HEK293 (cell line): ENCODE results near the gene MCRIP2.
A peak's percentile ranks its signal among the peaks of the same experiment; 100 is the strongest.

Experiments used
- GLI2 ChIP-seq: fragments of 450-650 bp; formaldehyde crosslinking; IDR thresholded peaks from 2 replicates; pipeline ENCODE4; 2017; ENCODE audit warnings: missing biosample characterization, missing genetic modification characterization, low read depth, borderline replicate concordance
- GLIS2 ChIP-seq: fragments of 450-650 bp; formaldehyde crosslinking; IDR thresholded peaks from 2 replicates; pipeline ENCODE4 v1.5.1; 2016; ENCODE audit warnings: missing biosample characterization, missing genetic modification characterization
- HOXA7 ChIP-seq: sonication (generic); formaldehyde crosslinking; IDR thresholded peaks from 2 replicates; pipeline ENCODE4 v1.8.1; 2022; ENCODE audit warnings: missing genetic modification reagents, borderline replicate concordance
- IKZF3 ChIP-seq: fragments of 450-650 bp; IDR thresholded peaks from 2 replicates; pipeline ENCODE4 v1.5.0; 2018; ENCODE audit warnings: missing biosample characterization, mild to moderate bottlenecking, missing genetic modification characterization, moderate library complexity
- KLF10 ChIP-seq: fragments of 450-650 bp; IDR thresholded peaks from 2 replicates; pipeline ENCODE4 v1.5.1; 2018; ENCODE audit warnings: missing biosample characterization, mild to moderate bottlenecking, missing genetic modification characterization
- KLF16 ChIP-seq: fragments of 450-650 bp; formaldehyde crosslinking; IDR thresholded peaks from 2 replicates; pipeline ENCODE4 v1.5.1; 2017; ENCODE audit warnings: missing biosample characterization, missing genetic modification characterization
- KLF8 ChIP-seq: fragments of 450-650 bp; formaldehyde crosslinking; IDR thresholded peaks from 2 replicates; pipeline ENCODE4 v1.5.1; 2016; ENCODE audit warnings: missing biosample characterization, missing genetic modification characterization
- OSR2 ChIP-seq: fragments of 450-650 bp; formaldehyde crosslinking; IDR thresholded peaks from 2 replicates; pipeline ENCODE4 v1.5.1; 2016; ENCODE audit warnings: missing biosample characterization, missing genetic modification characterization
- RBAK ChIP-seq: fragments of 450-650 bp; formaldehyde crosslinking; IDR thresholded peaks from 2 replicates; pipeline ENCODE4 v1.5.1; 2016; ENCODE audit warnings: missing biosample characterization, missing genetic modification characterization
- ZBTB20 ChIP-seq: fragments of 450-650 bp; formaldehyde crosslinking; IDR thresholded peaks from 2 replicates; pipeline ENCODE4 v1.5.1; 2016; ENCODE audit warnings: missing biosample characterization, missing genetic modification characterization
- ZNF10 ChIP-seq: fragments of 450-650 bp; formaldehyde crosslinking; IDR thresholded peaks from 2 replicates; pipeline ENCODE4 v1.5.1; 2017; ENCODE audit warnings: missing biosample characterization, missing genetic modification characterization
- ZNF112 ChIP-seq: fragments of 450-650 bp; formaldehyde crosslinking; IDR thresholded peaks from 2 replicates; pipeline ENCODE4 v1.5.0; 2017; ENCODE audit warnings: missing biosample characterization, missing genetic modification characterization
- ZNF155 ChIP-seq: fragments of 450-650 bp; formaldehyde crosslinking; IDR thresholded peaks from 2 replicates; pipeline ENCODE4 v1.5.1; 2016; ENCODE audit warnings: missing biosample characterization, missing genetic modification characterization
- ZNF24 ChIP-seq: fragments of 450-650 bp; formaldehyde crosslinking; IDR thresholded peaks from 2 replicates; pipeline ENCODE4 v1.5.1; 2016; ENCODE audit warnings: missing biosample characterization, missing genetic modification characterization
- ZNF274 ChIP-seq, 2 experiments: fragments of 200-500 bp in 1 of 2; fragments of 450-650 bp in 1 of 2; sonication (Bioruptor generic) in 1 of 2; formaldehyde crosslinking in 1 of 2; IDR thresholded peaks; 2 replicates each; pipeline versions ENCODE4 v1.5.1 to v1.6.1; 2014 to 2016; ENCODE audit warnings: borderline replicate concordance in 1 of 2, inconsistent platforms in 1 of 2, low read length in 1 of 2, missing biosample characterization in 1 of 2, missing genetic modification characterization in 1 of 2
- ZNF341 ChIP-seq: fragments of 450-650 bp; formaldehyde crosslinking; IDR thresholded peaks from 2 replicates; pipeline ENCODE4; 2016; ENCODE audit warnings: low read depth, missing biosample characterization, missing genetic modification characterization
- ZNF366 ChIP-seq: fragments of 450-650 bp; formaldehyde crosslinking; conservative IDR thresholded peaks from 2 replicates; pipeline ENCODE4 v1.5.1; 2016; ENCODE audit warnings: missing biosample characterization, missing genetic modification characterization
- ZNF548 ChIP-seq: fragments of 450-650 bp; formaldehyde crosslinking; IDR thresholded peaks from 2 replicates; pipeline ENCODE4 v1.5.1; 2016; ENCODE audit warnings: missing biosample characterization, missing genetic modification characterization
- ZNF560 ChIP-seq: fragments of 450-650 bp; formaldehyde crosslinking; IDR thresholded peaks from 2 replicates; pipeline ENCODE4 v1.5.1; 2017; ENCODE audit warnings: missing biosample characterization, missing genetic modification characterization, borderline replicate concordance
- ZNF747 ChIP-seq: fragments of 450-650 bp; formaldehyde crosslinking; IDR thresholded peaks from 2 replicates; pipeline ENCODE4 v1.5.1; 2016; ENCODE audit warnings: missing biosample characterization, missing genetic modification characterization
- ZNF776 ChIP-seq: fragments of 450-650 bp; formaldehyde crosslinking; IDR thresholded peaks from 2 replicates; pipeline ENCODE4 v1.5.0; 2017; ENCODE audit warnings: missing biosample characterization, missing genetic modification characterization, borderline replicate concordance
- ZNF777 ChIP-seq: fragments of 450-650 bp; formaldehyde crosslinking; IDR thresholded peaks from 2 replicates; pipeline ENCODE4 v1.5.1; 2017; ENCODE audit warnings: missing biosample characterization, missing genetic modification characterization, borderline replicate concordance
- ZNF830 ChIP-seq: fragments of 450-650 bp; IDR thresholded peaks from 2 replicates; pipeline ENCODE4 v1.5.0; 2018; ENCODE audit warnings: missing biosample characterization, missing genetic modification characterization, low read depth, mild to moderate bottlenecking, moderate library complexity
- ZNF843 ChIP-seq: fragments of 450-650 bp; formaldehyde crosslinking; IDR thresholded peaks from 2 replicates; pipeline ENCODE4 v1.5.1; 2016; ENCODE audit warnings: missing biosample characterization, missing genetic modification characterization
- TF ChIP-seq, protein P1 (sequence below): fragments of 450-650 bp; formaldehyde crosslinking; IDR thresholded peaks from 2 replicates; pipeline ENCODE4 v1.5.1; 2016; ENCODE audit warnings: missing biosample characterization, missing genetic modification characterization, borderline replicate concordance
- TF ChIP-seq, protein P2 (sequence below): fragments of 450-650 bp; formaldehyde crosslinking; IDR thresholded peaks from 2 replicates; pipeline ENCODE4 v1.5.1; 2017; ENCODE audit warnings: missing biosample characterization, missing genetic modification characterization
- TF ChIP-seq, protein P3 (sequence below): fragments of 450-650 bp; formaldehyde crosslinking; IDR thresholded peaks from 2 replicates; pipeline ENCODE4 v1.5.1; 2016; ENCODE audit warnings: missing biosample characterization, missing genetic modification characterization
- TF ChIP-seq, protein P4 (sequence below): fragments of 450-650 bp; formaldehyde crosslinking; IDR thresholded peaks from 2 replicates; pipeline ENCODE4 v1.5.1; 2016; ENCODE audit warnings: missing biosample characterization, missing genetic modification characterization
- TF ChIP-seq, protein P5 (sequence below): fragments of 450-650 bp; formaldehyde crosslinking; IDR thresholded peaks from 2 replicates; pipeline ENCODE4 v1.5.1; 2016; ENCODE audit warnings: missing biosample characterization, missing genetic modification characterization

MCRIP2 gene

DNA sequence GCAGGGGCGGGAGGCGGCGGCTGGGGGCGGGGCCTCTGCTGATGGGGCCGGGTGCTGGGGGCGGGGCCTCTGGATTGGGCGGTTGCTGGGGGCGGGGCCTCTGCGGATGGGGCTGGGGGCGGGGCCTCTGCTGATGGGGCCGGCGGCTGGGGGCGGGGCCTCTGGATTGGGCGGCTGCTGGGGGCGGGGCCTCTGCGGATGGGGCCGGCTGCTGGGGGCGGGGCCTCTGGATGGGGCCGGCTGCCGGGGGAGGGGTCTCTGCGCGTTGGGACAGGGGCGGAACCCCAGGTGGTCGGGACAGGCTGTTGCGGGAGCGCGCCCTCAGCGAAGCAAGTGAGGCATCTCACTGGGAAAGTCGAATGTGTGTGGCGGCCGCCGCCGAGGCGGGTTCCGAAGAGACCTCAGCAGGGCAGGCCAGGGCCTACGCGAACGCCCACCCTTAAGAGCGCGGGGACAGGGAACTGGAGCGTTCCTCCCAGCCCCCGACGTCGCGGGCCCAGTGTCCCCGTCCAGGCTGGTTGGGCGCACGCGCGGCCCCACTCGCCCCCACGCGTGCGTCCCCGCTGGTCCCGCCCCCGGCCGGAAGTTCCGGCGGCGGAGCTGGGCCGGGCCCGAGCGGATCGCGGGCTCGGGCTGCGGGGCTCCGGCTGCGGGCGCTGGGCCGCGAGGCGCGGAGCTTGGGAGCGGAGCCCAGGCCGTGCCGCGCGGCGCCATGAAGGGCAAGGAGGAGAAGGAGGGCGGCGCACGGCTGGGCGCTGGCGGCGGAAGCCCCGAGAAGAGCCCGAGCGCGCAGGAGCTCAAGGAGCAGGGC, 38.4 kb downstream of the MCRIP2 start, which contains the start of gene STUB1 (continued):
- TF ChIP-seq IKZF3 (no peak), OSR2 (no peak), ZNF830 (tag by site-specific recombination) (no peak), ZNF341 (tag by site-specific recombination) (peak; percentile 97), ZNF777 (tag by site-specific recombination) (peak; percentile 81; the same call in 1 of the 2 replicates), ZNF274 (IDR thresholded peaks at IDR 0.05; ENCODE audit: low read length) (no peak), ZNF274 (tag by site-specific recombination; IDR thresholded peaks at IDR 0.05; ENCODE audit: borderline replicate concordance) (no peak), HOXA7 (CRISPR knock-in tag) (no peak), ZNF776 (tag by site-specific recombination) (no peak), KLF10 (tag by site-specific recombination) (peak; percentile 38; the same call in 1 of the 2 replicates), RBAK (tag by site-specific recombination) (no peak), ZNF155 (tag by site-specific recombination) (no peak), ZNF548 (tag by site-specific recombination) (no peak), ZNF560 (tag by site-specific recombination) (no peak), ZNF843 (tag by site-specific recombination) (peak; percentile 67), KLF16 (tag by site-specific recombination) (peak; percentile 75), ZBTB20 (tag by site-specific recombination) (no peak; the same call in 1 of the 2 replicates), ZNF24 (tag by site-specific recombination) (no peak), GLIS2 (tag by site-specific recombination) (peak; percentile 96), ZNF747 (no peak), ZNF366 (tag by site-specific recombination) (no peak), ZNF10 (no peak), GLI2 (tag by site-specific recombination) (no peak), KLF8 (tag by site-specific recombination) (peak; percentile 70), ZNF112 (tag by site-specific recombination) (no peak)
- TF ChIP-seq, protein P1, sequence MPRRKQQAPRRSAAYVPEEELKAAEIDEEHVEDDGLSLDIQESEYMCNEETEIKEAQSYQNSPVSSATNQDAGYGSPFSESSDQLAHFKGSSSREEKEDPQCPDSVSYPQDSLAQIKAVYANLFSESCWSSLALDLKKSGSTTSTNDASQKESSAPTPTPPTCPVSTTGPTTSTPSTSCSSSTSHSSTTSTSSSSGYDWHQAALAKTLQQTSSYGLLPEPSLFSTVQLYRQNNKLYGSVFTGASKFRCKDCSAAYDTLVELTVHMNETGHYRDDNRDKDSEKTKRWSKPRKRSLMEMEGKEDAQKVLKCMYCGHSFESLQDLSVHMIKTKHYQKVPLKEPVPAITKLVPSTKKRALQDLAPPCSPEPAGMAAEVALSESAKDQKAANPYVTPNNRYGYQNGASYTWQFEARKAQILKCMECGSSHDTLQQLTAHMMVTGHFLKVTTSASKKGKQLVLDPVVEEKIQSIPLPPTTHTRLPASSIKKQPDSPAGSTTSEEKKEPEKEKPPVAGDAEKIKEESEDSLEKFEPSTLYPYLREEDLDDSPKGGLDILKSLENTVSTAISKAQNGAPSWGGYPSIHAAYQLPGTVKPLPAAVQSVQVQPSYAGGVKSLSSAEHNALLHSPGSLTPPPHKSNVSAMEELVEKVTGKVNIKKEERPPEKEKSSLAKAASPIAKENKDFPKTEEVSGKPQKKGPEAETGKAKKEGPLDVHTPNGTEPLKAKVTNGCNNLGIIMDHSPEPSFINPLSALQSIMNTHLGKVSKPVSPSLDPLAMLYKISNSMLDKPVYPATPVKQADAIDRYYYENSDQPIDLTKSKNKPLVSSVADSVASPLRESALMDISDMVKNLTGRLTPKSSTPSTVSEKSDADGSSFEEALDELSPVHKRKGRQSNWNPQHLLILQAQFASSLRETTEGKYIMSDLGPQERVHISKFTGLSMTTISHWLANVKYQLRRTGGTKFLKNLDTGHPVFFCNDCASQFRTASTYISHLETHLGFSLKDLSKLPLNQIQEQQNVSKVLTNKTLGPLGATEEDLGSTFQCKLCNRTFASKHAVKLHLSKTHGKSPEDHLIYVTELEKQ (tag by site-specific recombination): no peak
- TF ChIP-seq, protein P2, sequence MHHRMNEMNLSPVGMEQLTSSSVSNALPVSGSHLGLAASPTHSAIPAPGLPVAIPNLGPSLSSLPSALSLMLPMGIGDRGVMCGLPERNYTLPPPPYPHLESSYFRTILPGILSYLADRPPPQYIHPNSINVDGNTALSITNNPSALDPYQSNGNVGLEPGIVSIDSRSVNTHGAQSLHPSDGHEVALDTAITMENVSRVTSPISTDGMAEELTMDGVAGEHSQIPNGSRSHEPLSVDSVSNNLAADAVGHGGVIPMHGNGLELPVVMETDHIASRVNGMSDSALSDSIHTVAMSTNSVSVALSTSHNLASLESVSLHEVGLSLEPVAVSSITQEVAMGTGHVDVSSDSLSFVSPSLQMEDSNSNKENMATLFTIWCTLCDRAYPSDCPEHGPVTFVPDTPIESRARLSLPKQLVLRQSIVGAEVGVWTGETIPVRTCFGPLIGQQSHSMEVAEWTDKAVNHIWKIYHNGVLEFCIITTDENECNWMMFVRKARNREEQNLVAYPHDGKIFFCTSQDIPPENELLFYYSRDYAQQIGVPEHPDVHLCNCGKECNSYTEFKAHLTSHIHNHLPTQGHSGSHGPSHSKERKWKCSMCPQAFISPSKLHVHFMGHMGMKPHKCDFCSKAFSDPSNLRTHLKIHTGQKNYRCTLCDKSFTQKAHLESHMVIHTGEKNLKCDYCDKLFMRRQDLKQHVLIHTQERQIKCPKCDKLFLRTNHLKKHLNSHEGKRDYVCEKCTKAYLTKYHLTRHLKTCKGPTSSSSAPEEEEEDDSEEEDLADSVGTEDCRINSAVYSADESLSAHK (tag by site-specific recombination): no peak
- TF ChIP-seq, protein P3, sequence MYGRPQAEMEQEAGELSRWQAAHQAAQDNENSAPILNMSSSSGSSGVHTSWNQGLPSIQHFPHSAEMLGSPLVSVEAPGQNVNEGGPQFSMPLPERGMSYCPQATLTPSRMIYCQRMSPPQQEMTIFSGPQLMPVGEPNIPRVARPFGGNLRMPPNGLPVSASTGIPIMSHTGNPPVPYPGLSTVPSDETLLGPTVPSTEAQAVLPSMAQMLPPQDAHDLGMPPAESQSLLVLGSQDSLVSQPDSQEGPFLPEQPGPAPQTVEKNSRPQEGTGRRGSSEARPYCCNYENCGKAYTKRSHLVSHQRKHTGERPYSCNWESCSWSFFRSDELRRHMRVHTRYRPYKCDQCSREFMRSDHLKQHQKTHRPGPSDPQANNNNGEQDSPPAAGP (tag by site-specific recombination): peak; percentile 44; the same call in 1 of the 2 replicates
- TF ChIP-seq, protein P4, sequence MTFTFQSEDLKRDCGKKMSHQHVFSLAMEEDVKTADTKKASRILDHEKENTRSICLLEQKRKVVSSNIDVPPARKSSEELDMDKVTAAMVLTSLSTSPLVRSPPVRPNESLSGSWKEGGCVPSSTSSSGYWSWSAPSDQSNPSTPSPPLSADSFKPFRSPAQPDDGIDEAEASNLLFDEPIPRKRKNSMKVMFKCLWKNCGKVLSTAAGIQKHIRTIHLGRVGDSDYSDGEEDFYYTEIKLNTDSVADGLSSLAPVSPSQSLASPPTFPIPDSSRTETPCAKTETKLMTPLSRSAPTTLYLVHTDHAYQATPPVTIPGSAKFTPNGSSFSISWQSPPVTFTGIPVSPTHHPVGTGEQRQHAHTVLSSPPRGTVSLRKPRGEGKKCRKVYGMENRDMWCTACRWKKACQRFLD (tag by site-specific recombination): no peak
- TF ChIP-seq, protein P5, sequence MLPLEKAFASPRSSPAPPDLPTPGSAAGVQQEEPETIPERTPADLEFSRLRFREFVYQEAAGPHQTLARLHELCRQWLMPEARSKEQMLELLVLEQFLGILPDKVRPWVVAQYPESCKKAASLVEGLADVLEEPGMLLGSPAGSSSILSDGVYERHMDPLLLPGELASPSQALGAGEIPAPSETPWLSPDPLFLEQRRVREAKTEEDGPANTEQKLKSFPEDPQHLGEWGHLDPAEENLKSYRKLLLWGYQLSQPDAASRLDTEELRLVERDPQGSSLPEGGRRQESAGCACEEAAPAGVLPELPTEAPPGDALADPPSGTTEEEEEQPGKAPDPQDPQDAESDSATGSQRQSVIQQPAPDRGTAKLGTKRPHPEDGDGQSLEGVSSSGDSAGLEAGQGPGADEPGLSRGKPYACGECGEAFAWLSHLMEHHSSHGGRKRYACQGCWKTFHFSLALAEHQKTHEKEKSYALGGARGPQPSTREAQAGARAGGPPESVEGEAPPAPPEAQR (tag by site-specific recombination): no peak
